Ovary (tissue), 3 donors: Measurements from ENCODE around the gene IL17RA.

Experiments
- EP300 ChIP-seq: sonication (generic); formaldehyde crosslinking; IDR thresholded peaks from one replicate; pipeline ENCODE4 v1.6.1; 2017; ENCODE audit warnings: antibody characterized with exemption
- POLR2A ChIP-seq: fragments of 450-650 bp; IDR thresholded peaks from one replicate; pipeline ENCODE4 v1.6.1; 2017; ENCODE audit warnings: antibody characterized with exemption, mild to moderate bottlenecking, moderate library complexity
- TF ChIP-seq, protein P1 (sequence below), 3 donors: fragments of 450-650 bp in 2 of 3; fragments of 200-600 bp in 1 of 3; IDR thresholded peaks; one replicate each; pipeline versions ENCODE4 v1.5.1 to v1.8.0; 2016 to 2022; ENCODE audit warnings: antibody characterized with exemption in 3 of 3, mild to moderate bottlenecking in 1 of 3
- donor health status: DM: no; HTN: no; CAD: no.

DNA sequence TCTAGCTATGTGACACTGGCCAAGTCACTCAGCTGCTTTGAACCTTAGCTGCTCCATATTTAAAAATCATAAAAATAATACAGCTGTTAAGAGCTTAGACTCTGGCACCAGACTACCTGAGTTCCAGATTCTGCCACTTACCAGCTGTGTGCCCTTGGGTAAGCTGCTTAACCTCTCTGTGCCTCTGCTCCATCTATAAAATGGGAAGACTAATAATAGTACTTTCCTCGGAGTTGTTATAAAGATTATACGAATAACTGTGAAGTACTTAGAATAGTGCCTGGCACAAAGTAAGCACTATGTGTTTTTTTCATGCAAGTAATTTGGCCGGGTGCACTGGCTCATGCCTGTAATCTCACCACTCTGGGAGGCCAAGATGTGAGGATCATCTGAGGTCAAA is 72.9 kb downstream of the IL17RA start:
- no peak for TF ChIP-seq POLR2A
- TF ChIP-seq, protein P1, sequence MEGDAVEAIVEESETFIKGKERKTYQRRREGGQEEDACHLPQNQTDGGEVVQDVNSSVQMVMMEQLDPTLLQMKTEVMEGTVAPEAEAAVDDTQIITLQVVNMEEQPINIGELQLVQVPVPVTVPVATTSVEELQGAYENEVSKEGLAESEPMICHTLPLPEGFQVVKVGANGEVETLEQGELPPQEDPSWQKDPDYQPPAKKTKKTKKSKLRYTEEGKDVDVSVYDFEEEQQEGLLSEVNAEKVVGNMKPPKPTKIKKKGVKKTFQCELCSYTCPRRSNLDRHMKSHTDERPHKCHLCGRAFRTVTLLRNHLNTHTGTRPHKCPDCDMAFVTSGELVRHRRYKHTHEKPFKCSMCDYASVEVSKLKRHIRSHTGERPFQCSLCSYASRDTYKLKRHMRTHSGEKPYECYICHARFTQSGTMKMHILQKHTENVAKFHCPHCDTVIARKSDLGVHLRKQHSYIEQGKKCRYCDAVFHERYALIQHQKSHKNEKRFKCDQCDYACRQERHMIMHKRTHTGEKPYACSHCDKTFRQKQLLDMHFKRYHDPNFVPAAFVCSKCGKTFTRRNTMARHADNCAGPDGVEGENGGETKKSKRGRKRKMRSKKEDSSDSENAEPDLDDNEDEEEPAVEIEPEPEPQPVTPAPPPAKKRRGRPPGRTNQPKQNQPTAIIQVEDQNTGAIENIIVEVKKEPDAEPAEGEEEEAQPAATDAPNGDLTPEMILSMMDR (IDR thresholded peaks at IDR 0.05) = no peak
- no peak for TF ChIP-seq EP300
